Endothelial cell of umbilical vein (primary cell): Measurements from ENCODE around the gene CCDC170. TPM values are rescaled to one million over a fixed set of nuclear protein-coding genes. Genes with fewer than 3 reads are reported as not detected.

ENCODE experiments used
- BruUV-seq: library from RNA; stranded (reverse); fragments of 400-500 nt; replicated peaks from 2 replicates; lab custom pipeline; 2021; lab: Mats Ljungman, UMichigan
- CTCF ChIA-PET: fragments of 300-600, 350-600 bp; sonication (Branson Sonifier 250); formaldehyde crosslinking; loops from one replicate; lab custom pipeline; 2021; ENCODE audit warnings: antibody characterized with exemption, inconsistent platforms; lab: Charles Lee
- POLR2A ChIA-PET: fragments of 300-600, 350-600 bp; sonication (Branson Sonifier 250); formaldehyde crosslinking; loops from one replicate; lab custom pipeline; 2021; ENCODE audit warnings: antibody characterized with exemption, inconsistent platforms; lab: Charles Lee
- DNase-seq: peaks from one replicate; pipeline ENCODE4 v3.0.0-alpha.2; 2011; ENCODE audit warnings: low read depth, low spot score
- FAIRE-seq: peaks from 2 replicates; lab custom pipeline; 2011; peaks lifted over from hg19 to GRCh38; lab: Jason Lieb, UNC
- H2AFZ ChIP-seq: 2 replicates; pipeline ENCODE4 v1.6.0; 2012; ENCODE audit warnings: low read depth, low read length, control low read depth, inconsistent platforms
- H3K27ac ChIP-seq: 2 replicates; pipeline ENCODE4 v1.5.1; 2011; ENCODE audit warnings: low read depth, mild to moderate bottlenecking, control low read depth, low read length, moderate library complexity; ENCODE audit not compliant: insufficient read depth
- H3K27me3 ChIP-seq, 2 experiments: 2 replicates each; pipeline versions ENCODE4 v1.6.0 to v1.6.1; 2011; ENCODE audit warnings: low read length in 2 of 2, mixed read lengths in 1 of 2; ENCODE audit not compliant: control insufficient read depth in 2 of 2, insufficient read depth in 2 of 2
- H3K36me3 ChIP-seq, 2 experiments: 2 replicates in 1 of 2; 3 replicates in 1 of 2; pipeline ENCODE4 v1.5.1; 2011; ENCODE audit warnings: low read length in 2 of 2, mild to moderate bottlenecking in 1 of 2, moderate library complexity in 1 of 2; ENCODE audit not compliant: control insufficient read depth in 2 of 2, insufficient read depth in 2 of 2; ENCODE audit errors: extremely low read depth in 1 of 2
- H3K4me1 ChIP-seq: 3 replicates; pipeline ENCODE4 v1.5.1; 2011; ENCODE audit warnings: mild to moderate bottlenecking, low read length; ENCODE audit not compliant: control insufficient read depth, insufficient read depth; ENCODE audit errors: extremely low read depth
- H3K4me2 ChIP-seq: 2 replicates; pipeline ENCODE4 v1.6.1; 2011; ENCODE audit warnings: low read length, control low read depth, mixed read lengths; ENCODE audit not compliant: insufficient read depth
- H3K4me3 ChIP-seq, 3 experiments: fragments of 200-600 bp in 1 of 3; sonication (generic), shearing (Covaris generic) in 1 of 3; replicated peaks in 1 of 3; 2 replicates each; pipeline ENCODE4 v1.5.1; 2011 to 2016; ENCODE audit warnings: control low read depth in 3 of 3, low read length in 3 of 3, mild to moderate bottlenecking in 2 of 3, inconsistent platforms in 1 of 3, low read depth in 1 of 3, moderate library complexity in 1 of 3; ENCODE audit not compliant: insufficient read depth in 1 of 3
- H3K79me2 ChIP-seq: 2 replicates; pipeline ENCODE4 v1.6.0; 2012; ENCODE audit warnings: low read length, inconsistent platforms; ENCODE audit not compliant: control insufficient read depth, insufficient read depth
- H3K9ac ChIP-seq: replicated peaks from 2 replicates; pipeline ENCODE3; 2011; ENCODE audit warnings: low read length, control low read depth; ENCODE audit not compliant: insufficient read depth; ENCODE audit errors: extremely low read depth
- H3K9me1 ChIP-seq: replicated peaks from 3 replicates; pipeline ENCODE4 v1.6.0; 2011; ENCODE audit warnings: mild to moderate bottlenecking, low read length; ENCODE audit not compliant: control insufficient read depth, insufficient read depth; ENCODE audit errors: extremely low read depth
- H3K9me3 ChIP-seq: replicated peaks from 2 replicates; pipeline ENCODE4 v1.5.1; 2012; ENCODE audit warnings: low read length, inconsistent platforms; ENCODE audit not compliant: control insufficient read depth, insufficient read depth
- H4K20me1 ChIP-seq: replicated peaks from 2 replicates; pipeline ENCODE3; 2011; ENCODE audit warnings: mild to moderate bottlenecking, low read length; ENCODE audit not compliant: control insufficient read depth, insufficient read depth; ENCODE audit errors: extremely low read depth
- EZH2 ChIP-seq: IDR thresholded peaks from 2 replicates; pipeline ENCODE4 v1.6.1; 2012; ENCODE audit warnings: borderline replicate concordance, low read depth, mild to moderate bottlenecking, moderate library complexity, low read length, inconsistent platforms; ENCODE audit not compliant: severe bottlenecking
- GATA2 ChIP-seq: IDR thresholded peaks from 2 replicates; pipeline ENCODE4 v1.7.0; 2011; ENCODE audit warnings: low read depth, mild to moderate bottlenecking, moderate library complexity, mixed read lengths, low read length; ENCODE audit not compliant: insufficient read length, insufficient read depth
- JUN ChIP-seq: IDR thresholded peaks from 2 replicates; pipeline ENCODE4 v1.6.1; 2011; ENCODE audit warnings: borderline replicate concordance, low read depth; ENCODE audit not compliant: insufficient read length, insufficient read depth
- MYC ChIP-seq: IDR thresholded peaks from one replicate; pipeline ENCODE4 v1.6.1; 2011; ENCODE audit warnings: mild to moderate bottlenecking, low read depth, low read length
- POLR2AphosphoS5 ChIP-seq: IDR thresholded peaks from 2 replicates; pipeline ENCODE4 v1.6.1; 2012; ENCODE audit warnings: low read depth, mild to moderate bottlenecking, control low read depth, low read length, moderate library complexity; ENCODE audit not compliant: insufficient read depth
- dilution Hi-C: fragments of 300-500 bp; cut with MboI; formaldehyde crosslinking; loops from one replicate; pipeline ENCODE4 v1.15.0; 2019; ENCODE audit warnings: low sequenced_read_pairs; ENCODE audit not compliant: extremely low pct_ligation_motif_present
- intact Hi-C: fragments of 100-400 bp; cut with micrococcal nuclease; formaldehyde crosslinking; loops from one replicate; pipeline ENCODE4 v1.10.0; 2022
- polyA plus RNA-seq, 4 experiments: library from polyadenylated mRNA; depleted of rRNA in 3 of 4; stranded (reverse) in 3 of 4; unstranded in 1 of 4; fragments of >200 nt; gene quantifications; 2 replicates each; pipeline versions ENCODE4 v1.2.1 to v1.2.3, GENCODE V29; 2011 to 2012; ENCODE audit warnings: missing spikeins in 1 of 4
- total RNA-seq: library from RNA; stranded (reverse); gene quantifications from 2 replicates; pipeline ENCODE4 v1.2.3, GENCODE V29; 2021
- TF ChIP-seq, protein P1 (sequence below), 2 donors: IDR thresholded peaks; 1 replicate in 1 of 2; 2 replicates in 1 of 2; pipeline ENCODE4 v1.5.1; 2011; ENCODE audit warnings: low read length in 2 of 2, mild to moderate bottlenecking in 2 of 2, moderate library complexity in 2 of 2, control low read depth in 1 of 2, inconsistent platforms in 1 of 2, low read depth in 1 of 2; ENCODE audit not compliant: insufficient read depth in 1 of 2; ENCODE audit errors: extremely low read depth in 1 of 2

The CCDC170 gene
- total and polyA plus RNA-seq, 2 donors (not counting 3 experiments of a cell fraction or from before 2014, with no cell fraction given): 0.07 to 0.21 TPM

DNA sequence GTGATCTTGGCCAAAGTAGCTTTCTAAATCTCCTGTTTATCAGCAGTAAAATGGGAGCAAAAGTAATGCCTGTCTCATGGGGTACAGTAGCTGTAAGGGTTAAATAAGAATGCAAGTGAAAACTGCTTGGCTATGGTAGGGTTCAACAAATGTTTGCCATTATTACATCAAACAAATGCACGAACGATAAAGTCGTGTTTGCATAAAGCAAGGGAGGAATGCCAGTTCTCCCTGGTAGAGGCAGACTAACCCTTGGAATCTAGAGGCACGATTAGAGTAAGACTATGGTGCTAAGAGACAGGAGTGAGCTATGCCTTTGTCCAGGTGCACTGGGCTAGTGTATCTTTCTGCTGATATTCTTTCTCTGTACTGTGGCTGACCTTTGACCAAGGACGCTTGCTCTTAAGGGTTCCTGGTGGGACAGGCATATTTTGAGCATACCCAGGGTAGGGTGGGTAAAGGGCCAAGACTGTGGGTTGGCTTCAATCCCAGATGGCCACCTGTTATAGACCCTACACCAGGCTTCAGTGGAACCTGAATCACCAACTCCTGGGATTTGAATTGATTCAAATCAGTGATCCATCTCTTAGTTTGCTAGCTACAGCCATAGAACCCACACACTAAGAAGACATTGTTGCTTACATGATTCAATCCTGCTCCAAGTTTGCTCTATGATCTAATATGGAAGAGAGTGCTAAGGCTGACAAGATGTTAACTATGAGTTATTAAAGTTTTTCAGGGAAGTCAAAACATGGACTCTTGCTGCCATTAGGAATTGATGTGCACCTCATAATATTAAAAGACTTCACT lies 139.9 kb downstream of the CCDC170 start:
- H3K9me3 ChIP-seq: no peaks in the 10 kb centered on the region
- no peaks in the 10 kb centered on the region for H3K79me2 ChIP-seq
- BruUV-seq: no TSS peak
- no peaks in the 10 kb centered on the region for H3K27me3 ChIP-seq
- CTCF ChIA-PET: no interaction called here
- H3K9me1 ChIP-seq: no peaks in the 10 kb centered on the region
- TF ChIP-seq POLR2AphosphoS5 (no peak), EZH2 (no peak), MYC (no peak), JUN (no peak), GATA2 (no peak)
- TF ChIP-seq, protein P1, sequence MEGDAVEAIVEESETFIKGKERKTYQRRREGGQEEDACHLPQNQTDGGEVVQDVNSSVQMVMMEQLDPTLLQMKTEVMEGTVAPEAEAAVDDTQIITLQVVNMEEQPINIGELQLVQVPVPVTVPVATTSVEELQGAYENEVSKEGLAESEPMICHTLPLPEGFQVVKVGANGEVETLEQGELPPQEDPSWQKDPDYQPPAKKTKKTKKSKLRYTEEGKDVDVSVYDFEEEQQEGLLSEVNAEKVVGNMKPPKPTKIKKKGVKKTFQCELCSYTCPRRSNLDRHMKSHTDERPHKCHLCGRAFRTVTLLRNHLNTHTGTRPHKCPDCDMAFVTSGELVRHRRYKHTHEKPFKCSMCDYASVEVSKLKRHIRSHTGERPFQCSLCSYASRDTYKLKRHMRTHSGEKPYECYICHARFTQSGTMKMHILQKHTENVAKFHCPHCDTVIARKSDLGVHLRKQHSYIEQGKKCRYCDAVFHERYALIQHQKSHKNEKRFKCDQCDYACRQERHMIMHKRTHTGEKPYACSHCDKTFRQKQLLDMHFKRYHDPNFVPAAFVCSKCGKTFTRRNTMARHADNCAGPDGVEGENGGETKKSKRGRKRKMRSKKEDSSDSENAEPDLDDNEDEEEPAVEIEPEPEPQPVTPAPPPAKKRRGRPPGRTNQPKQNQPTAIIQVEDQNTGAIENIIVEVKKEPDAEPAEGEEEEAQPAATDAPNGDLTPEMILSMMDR (IDR thresholded peaks at IDR 0.05; ENCODE audit: extremely low read depth in 1 of 2, insufficient read depth in 1 of 2, low read depth in 1 of 2, low read length in 2 of 2): no peak
- no peak overlapping the region for H3K4me2 ChIP-seq
- POLR2A ChIA-PET: interaction anchor here (0.7 kb wide), 1 partner anchor 10 kb away, joined by 3 read pairs; no protein-coding TSS in a partner anchor
- no peak overlapping the region for H3K9ac ChIP-seq
- DNase-seq: no peak
- H3K27ac ChIP-seq: no peak overlapping the region
- intact Hi-C loops: no loop called here
- no peaks in the 10 kb centered on the region for H3K4me1 ChIP-seq
- no peak overlapping the region for H2AFZ ChIP-seq
- no peak overlapping the region for H3K4me3 ChIP-seq
- dilution Hi-C loops: no loop called here
- H4K20me1 ChIP-seq: no peaks in the 10 kb centered on the region
- H3K36me3 ChIP-seq: no peaks in the 10 kb centered on the region
- FAIRE-seq: no peak
